Stimulated activated CD4-positive, alpha-beta T cell treated with anti-CD3 and anti-CD28 coated beads, TNF-alpha, amount 100 ng/mL, for 1 hour (primary cell): ENCODE data around the gene XPOT.

ENCODE experiments used
- DNase-seq, 3 donors: peaks; one replicate each; pipeline ENCODE4 v3.0.0-alpha.2; 2020; ENCODE audit warnings: low read depth in 3 of 3, low spot score in 1 of 3

Gene XPOT

GRCh38 chr12:64461634-64462414 is 57.6 kb downstream of the XPOT start:
- no peak for DNase-seq

- no peak for DNase-seq
Observed at GRCh38 chr12:64466178-64466577, 62.0 kb downstream of the XPOT start.

- DNase-seq: no peak
Observed at GRCh38 chr12:64468966-64469365, 64.8 kb downstream of the XPOT start.

- no peak for DNase-seq
Observed at GRCh38 chr12:64469455-64470142, 65.4 kb downstream of the XPOT start.

DNA sequence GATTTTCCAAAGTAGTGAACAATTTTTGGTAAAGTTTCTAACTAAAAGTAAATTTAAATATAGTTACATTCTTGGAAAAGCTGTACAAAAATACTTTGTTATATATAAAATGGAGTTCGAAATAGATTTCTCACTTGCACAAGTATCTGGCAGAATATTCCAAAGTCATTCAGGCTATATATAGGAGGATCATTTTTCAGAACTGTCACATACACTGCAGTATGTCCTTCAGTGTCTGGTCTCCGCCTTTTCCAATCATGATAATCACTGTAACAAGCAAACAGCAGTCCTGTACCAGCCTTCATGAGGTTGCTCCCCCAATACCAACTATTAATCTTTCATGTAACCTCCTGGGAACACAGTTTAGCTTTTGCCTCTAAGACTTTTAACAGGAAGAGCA is 66.3 kb downstream of the XPOT start:
- DNase-seq: no peak

DNA sequence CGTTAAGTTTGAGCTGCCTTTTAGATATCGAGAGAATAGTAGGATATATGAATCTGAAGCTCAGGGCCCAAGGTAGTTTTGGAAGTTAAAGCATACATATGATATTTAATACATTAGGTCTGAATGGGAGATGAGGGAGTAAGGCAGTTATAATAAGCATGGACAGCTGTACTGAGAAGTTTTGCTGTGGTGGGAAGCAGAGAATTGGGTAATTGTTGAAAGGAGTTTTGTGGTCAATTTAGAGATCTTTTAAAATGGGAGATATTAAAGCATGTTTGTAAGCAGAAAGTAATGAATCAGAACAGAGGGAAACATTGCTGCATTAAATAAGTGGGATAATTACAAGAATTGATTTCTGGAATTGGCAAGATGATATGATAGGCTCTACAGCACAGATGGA is 69.0 kb downstream of the XPOT start:
- no peak for DNase-seq

- DNase-seq: no peak
Observed at GRCh38 chr12:64475518-64475917, 71.3 kb downstream of the XPOT start.

DNA sequence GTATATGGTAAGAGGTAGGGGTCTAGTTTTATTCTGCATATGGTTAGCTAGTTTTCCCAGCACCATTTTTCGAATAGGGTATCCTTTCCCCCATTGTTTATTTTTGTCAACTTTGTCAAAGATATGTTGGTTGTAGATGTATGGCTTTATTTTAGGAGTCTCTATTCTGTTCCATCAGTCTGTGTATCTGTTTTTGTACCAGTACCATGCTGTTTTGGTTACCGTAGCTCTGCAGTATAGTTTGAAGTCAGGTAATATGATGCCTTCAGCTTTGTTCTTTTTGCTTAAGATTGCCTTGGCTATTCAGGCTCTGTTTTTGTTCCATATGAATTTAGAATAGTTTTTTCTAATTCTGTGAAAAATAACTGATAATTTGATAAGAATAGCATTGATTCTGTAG is 72.7 kb downstream of the XPOT start:
- no peak for DNase-seq

DNA sequence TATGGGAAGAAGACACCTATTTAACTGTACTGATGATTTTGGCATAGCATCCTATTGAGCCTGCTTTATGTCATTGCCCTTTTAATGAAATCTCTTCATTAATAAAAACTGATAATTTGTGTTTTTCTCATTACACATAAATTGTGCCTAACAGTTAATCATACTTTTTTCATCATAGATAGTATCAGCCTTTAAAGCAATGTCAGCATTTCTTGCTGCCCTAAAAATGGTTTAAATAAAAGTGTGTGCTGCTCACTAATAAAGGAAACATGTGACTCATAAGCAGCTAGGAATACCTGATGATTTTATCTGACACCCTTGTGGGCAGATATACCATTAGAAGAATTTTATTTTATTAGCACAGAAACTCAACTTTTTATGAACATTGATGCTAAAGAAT is 74.5 kb downstream of the XPOT start:
- DNase-seq: no peak

DNA sequence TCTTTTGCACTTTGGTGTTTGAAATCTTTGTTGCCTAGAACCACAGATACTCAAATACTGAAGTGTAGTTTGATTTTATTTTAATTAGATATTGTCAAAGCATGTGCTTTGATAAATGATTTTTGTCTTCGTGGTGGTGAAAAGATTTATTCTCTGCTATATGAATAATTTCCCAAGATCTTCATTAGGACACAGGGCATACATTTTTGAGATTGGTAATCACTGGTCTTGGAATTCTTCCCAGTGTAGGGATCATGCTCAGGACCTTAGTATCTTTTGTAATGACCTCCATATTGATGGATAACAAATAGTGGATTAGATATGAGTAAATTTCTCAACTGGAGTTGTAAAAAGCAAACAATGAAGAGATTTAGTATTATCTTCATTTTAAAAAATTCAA is 76.0 kb downstream of the XPOT start:
- no peak for DNase-seq

DNA sequence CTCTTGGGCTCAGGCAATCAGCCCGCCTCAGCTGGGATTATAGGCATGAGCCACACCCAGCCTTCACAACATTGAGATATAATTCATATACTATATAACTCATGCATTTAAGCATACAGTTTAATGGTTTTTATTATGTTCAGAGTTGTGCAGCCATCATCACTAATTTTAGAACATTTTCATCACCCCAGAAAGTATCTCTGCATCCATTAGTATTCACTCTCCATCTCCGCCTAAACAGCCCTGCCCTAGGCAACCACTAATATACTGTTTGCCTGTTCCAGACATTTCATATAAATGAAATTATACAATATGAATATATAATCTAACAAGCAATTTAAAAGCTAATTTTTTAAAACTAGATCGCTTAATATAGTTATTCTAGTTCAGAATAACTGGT is 82.5 kb downstream of the XPOT start:
- no peak for DNase-seq

GRCh38 chr12:64491718-64492117 is 87.5 kb downstream of the XPOT start:
- DNase-seq: no peak

DNA sequence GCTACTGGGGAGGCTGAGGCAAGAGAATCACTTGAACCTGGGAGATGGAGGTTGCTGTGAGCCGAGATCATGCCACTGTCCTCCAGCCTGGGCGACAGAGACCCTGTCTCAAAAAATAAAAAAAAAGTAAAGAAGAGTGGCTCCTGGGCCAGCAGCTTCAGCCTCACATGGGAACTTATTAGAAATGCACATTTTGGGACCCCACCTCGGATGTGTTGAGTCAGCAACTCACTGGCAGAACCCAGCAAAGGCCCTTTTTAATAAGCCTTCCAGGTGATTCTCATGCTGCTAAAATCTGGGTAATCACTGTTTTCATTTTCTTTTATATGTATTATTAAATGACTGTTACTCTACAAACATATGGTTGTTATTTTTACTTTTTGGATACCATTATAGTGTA is 89.3 kb downstream of the XPOT start:
- no peak for DNase-seq

- no peak for DNase-seq
Observed at GRCh38 chr12:64494998-64495729, 91.0 kb downstream of the XPOT start.

- no peak for DNase-seq
Observed at GRCh38 chr12:64496839-64497400, 92.7 kb downstream of the XPOT start.

DNA sequence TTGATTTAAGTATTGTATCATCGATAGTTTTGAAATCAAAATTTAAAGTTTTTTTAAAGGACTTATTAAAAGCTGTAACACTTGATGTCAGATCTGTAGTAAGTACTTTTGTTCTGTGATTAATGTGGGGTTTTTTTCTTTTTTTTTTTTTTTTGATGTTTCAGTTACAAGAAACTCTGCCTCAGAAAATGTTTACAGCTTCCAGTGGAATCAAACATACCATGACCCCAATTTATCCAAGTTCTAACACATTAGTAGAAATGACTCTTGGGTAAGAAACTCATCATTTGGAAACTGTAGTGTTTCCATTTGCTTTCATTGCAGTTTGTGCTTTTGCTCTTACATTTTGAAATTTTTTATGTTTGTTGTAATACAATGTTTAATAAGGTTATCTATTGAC is 93.3 kb downstream of the XPOT start:
- DNase-seq: no peak

DNA sequence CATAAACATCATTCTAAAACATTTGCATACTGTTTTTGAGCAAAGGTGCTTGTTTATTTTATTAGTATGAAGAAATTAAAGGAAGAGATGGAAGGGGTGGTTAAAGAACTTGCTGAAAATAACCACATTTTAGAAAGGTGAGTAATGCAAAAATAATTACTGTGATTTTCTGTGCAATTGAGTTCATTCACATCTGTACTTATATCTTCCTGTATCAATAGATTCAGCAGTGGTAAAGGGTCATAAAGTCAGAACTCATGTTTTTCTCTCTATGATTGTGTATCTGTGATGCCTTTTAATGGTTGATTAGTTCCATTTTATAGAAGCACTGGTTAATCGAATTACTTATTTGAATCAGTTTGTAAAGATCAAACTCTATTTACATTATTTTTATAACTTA is 93.7 kb downstream of the XPOT start:
- DNase-seq: no peak

GRCh38 chr12:64500394-64500793 is 96.2 kb downstream of the XPOT start:
- no peak for DNase-seq
